T-helper 1 cell (primary cell): ENCODE results near the gene PTPRD.

ENCODE experiments used
- DNase-seq, 5 donors: peaks; one replicate each; pipeline ENCODE4 v3.0.0-alpha.2; 2012 to 2020

The PTPRD gene

DNA sequence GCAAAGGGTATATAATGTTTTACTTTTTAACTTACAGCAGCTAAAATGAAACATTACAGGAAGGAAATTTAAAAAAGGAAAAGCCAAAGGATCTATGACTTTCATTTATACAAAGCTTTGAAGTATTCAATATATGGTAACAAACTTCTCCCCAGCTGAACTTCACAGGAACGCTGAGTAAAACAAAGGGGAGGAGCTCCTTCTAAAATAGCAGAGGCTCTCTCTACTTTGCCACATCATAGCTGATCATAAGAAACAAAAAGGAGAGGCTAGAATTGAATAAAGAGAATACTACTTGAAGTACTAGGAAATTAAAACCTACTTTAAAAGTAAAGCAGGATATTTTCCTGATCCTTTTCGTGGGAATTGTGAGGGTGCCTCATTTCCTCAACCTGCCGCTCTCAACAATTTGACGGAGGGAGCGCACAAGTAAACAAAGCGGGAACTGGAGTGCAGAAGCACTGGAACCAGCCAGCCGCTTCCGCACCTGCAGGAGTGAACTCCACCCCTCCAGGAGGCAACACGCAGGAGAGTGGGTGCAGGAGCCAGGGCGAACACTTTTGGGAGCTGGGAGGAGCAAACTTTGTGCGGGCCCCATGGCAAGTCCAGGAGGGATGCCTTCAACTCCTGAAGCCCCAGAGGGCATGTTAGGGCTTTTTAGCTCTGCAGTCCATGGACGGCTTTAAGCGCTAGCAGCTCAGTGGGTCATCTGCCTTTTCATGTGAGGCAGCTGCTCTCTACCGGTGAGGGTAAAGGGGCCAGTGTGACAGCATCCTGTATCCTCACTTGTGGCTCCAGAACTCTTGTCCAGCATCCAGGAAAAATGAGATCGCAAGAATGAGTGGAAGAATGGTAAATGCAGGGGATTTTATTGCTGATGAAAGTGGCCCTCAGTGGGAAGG lies 757.4 kb downstream of the PTPRD start:
- no peak for DNase-seq

DNA sequence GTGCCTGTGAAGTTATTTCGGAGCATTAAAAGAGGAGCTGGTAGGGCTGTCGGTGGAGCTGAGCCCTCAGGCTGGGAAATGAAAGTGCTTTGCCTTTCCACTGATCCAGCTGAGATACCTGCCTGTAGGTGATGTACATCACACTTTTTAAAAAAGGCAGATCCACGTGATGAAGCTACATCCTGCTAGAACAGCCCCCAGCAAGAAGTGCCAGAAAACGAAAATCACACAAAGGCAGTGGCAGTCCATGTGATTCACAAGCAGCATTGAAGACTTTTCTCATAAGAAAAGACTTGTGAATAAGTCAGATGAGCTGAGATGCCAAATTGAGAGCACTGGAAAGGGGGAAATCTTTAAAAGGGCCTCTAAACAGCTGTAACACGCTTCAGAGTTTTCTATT lies 765.1 kb downstream of the PTPRD start:
- no peak for DNase-seq

DNA sequence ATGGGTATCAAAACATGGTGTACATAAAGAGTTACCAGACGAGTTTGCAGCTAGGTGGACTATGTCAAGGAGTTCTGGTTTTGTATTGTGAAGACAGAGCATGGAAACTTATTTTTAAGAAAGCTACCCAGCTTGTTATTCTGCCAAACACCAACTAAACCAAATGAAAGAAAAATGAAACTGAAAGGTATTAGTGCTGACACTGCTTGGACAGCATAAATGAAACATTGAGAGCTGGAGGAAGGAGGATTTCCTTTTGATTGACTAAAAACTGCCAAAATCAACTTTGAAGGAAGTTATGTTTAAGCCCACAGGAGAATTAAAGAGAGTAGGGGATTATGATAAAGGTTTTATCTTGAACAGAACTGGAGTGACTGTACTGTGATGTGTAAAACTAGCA lies 766.2 kb downstream of the PTPRD start:
- DNase-seq = peak in 1 of 5 donors; percentile 1

DNA sequence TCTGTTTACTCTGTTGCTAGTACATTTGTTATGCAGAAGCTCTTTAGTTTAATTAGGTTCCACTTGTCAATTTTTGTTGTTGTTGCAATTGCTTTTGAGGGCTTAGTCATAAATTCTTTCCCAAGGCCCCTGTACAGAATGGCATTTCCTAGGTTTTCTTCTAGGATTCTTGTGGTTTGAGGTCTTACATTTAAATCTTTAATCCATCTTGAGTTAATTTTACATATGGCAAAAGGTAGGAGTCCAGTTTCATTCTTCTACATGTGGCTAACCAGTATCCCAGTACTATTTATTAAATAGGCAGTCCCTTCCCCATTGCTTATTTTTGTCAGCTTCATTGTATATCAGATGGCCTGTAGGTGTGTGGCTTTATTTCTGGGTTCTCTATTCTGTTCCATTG lies 792.4 kb downstream of the PTPRD start:
- DNase-seq = no peak

DNA sequence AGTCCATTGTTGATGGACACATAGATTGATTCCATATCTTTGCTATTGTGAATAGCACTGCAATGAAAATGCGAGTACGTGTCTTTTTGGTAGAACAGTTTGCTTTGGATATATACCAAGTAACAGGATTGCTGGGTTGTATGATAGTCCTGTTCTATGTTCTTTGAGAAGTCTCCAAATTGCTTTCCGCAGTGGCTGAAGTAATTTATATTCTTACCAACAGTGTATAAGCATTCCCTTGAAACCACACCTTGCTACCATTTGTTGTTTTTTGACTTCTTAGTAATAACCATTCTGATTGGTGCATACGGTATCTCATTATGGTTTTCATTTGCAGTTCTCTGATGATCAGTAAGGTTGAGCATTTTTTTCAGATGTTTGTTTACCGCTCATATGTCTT lies 792.9 kb downstream of the PTPRD start:
- no peak for DNase-seq

DNA sequence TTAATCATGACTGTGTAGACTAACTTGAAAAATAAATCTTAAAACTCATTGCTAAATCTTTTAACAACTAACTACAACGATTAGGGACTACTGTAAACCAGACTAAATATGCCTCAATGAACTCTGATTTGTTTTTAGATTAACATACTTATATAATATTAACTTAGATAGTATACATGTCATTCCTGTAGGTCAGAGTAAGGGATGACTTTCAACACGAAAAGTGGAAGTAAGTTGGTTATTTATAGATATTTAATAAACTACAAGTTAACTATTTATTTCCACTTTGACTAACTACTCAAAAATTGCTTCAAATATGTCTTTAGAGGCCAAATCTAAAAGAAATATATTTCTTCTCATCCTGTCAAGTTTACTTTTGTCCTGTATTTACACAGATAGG lies 795.6 kb downstream of the PTPRD start:
- DNase-seq = no peak

DNA sequence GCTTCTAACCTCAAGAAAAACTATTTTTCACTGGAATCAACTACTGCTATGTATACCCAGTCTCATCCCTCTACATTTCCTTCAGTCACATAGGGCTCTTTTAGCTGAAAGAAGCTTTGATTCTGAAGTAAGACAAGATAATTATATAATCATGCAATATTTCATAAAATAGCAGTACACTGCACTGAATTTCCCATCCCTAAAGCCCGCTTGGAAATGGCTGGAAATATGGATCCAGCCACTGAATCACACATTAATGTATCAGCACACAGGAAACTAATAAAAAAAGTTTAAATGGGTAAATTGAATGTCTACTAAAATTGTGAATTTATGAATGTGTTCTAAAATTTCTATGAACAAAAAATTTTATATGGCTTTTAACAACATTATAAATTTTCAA lies 808.7 kb downstream of the PTPRD start:
- no peak for DNase-seq

DNA sequence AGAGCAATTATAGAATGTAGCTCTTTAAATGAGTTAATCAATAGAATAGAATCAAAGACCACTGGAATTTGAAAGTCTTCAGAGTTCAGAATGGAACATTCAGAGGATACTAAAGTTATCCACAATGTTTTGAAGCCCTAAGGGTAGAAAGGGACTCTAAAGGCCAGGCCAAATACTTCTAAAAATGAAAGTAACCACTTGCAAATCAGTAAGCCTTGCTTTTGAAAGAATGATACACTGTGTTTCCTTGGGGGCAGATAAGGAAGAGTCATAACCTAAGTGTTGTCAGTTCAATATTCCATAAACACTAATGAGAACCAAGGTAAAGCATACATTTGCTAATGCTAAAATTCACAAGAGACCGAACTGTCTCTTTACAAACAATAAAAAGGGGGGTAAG lies 813.5 kb downstream of the PTPRD start:
- DNase-seq = no peak

DNA sequence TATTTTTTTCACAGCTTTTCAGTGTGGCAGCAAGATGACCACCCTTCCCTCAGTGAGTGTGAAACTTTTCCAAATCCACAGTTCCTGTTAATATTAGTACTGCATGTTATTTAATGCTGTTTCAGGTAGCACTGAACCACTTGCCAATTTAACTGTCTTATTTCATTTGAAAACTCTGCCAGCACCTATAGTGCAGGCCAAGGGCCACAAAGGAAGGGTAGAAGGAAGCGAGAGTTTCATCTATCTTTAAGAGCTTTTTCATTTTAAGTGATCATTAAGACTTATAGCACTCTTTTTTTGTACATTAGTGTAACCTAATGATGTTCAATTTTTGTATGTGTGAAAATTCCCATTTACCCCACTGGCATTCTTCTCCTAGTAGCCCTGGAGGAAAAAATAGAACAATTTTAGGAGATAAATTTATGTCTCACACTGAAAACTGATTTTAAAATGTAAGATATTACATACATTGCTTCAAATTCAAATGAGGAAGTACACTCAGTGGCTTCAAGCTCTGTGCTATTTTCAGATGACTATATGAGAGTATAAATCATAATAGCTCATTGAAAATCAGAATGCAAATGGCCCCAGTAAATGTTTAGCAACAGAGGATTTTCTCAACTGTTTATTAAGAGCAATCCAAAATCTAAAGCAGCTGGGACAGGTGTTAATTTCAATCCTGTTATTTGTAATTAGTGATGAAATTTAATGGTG lies 820.5 kb downstream of the PTPRD start:
- DNase-seq = no peak

DNA sequence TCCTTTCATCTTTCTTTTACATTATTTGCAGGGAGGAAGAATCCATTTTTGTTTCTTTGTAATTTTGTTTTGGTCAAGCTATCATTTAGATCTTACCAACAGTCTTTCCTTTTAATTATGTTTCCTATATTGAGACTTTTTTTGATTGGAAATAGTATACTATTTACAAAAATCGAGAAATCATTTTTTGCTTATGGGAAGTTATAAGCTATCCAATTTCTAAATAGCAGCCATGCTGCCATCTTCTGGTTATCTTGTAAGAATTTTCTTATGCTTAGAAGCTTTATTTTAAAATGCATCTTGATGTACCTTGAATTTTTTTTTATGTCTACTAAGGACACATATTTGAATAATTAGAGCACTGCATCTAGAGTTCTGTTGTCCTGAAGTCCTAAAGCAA lies 821.2 kb downstream of the PTPRD start:
- no peak for DNase-seq

DNA sequence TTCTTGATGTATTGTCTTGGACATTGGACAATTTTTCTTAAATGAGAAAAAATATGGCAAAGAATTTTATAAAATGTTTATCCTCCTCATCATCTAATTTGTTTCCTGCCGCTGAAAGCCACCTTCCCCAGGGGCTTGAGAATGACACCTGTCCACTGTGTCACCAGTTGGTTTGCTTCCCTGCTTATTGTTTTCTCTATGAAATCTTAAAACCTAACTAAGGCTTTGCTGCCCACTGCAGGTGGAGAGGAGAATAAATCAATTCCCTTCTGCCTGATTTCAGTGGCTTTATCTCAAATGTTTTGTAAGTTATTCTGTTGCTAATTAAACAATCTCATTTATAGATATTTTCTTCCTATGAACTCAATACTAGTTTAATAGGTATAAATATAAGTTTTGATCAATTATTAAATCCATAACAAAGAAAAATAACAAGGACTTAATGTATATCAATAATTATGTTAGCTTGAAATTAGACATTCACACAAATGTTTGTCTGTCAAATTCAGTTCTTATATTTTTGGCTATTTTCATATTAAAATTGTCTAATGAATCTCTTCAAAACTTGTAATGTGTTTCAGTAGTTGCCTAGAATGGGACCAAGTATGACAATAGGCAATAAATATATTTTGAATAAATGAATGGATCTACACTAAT lies 822.5 kb downstream of the PTPRD start:
- DNase-seq = peak in 1 of 5 donors; percentile 1

DNA sequence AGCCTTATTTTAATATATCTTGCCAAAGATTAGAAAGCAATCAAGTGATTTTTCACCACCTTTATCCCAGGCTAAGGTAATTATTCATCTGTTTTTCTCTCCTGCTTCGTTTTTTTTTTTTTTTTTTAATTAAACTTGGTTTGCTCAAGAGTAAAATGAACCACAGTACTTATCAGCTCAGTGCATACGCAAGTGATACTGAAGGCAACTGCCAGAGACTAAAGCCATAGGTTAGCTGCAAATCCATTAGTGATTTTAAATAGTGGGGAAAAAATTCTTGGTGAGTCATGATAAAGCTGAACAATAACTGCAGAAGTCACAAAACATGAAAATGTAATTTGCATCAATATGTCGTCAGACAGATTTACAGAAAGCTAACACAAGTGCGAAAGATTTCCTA lies 829.1 kb downstream of the PTPRD start:
- DNase-seq = no peak

DNA sequence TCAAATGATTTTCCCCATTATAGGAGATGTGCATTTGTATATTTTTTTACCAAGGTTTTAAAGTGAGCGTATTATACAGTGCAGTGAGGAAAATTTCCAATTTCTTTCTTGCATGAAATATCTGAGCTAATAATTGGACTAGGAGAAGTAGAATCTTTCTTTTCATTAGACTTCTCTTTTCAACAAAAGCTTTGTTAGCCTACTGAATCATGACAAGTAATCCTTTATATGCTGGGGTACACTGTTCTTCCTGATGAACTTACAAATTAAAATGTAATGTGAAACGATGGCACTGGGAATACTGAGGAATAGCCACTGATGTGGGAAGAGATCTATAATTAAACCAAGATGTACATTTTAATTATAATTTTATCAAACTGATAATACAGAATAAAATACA lies 829.6 kb downstream of the PTPRD start:
- DNase-seq = no peak

DNA sequence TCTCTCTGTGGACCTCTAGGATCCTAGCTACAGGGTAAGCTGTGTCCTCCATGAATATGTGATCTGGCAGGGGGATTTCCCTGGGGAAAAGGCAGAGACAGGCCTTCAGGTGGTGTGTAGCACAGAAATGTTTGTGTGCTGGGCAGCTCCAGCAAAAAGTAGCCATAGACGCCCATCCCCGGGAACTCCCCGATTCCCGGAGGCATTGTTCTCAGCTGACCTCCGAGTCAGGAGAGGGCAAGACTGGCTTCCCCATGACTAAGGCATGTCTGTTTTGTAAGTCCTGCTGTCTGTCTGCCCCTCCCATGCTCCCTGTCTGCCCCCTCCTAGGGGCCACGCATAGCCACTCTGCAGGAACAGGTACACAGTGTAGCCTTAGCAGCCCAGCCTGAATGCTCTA lies 834.5 kb downstream of the PTPRD start:
- DNase-seq = no peak

DNA sequence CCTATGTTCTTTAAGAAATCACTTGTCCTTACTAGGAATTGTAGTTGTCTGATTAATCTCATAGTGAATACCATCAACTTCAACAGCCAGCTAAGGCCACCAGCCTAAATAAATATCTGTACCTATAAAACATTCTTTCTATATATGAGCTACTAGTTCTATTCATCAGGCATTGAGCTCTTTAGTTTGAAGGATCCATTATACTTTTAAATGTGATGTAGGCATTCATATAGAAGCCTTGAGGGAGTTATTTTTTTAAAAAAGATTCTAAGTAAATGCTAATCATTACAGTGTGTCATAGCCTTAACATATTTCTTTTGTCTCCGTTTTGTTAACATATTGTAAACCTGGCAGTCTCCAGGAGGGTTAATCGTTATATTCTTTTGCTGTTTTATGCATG lies 838.3 kb downstream of the PTPRD start:
- no peak for DNase-seq

DNA sequence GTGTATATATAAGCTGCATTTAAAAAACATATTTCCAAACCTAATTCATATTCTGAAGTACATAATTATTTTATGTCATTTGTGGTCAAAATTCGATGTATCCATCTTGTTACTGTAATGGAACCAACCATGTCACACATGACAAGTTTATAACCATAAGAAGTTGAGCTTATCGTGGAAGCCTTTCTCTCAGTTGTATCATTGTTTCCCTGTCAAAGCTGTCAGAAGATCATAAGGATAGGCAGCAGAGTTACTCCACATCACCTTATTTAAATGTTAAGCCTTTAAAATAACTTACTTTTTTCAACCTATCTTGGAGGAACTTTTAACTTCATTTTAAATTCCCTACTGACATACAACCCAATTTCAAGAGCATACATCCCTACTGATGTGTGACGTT lies 841.5 kb downstream of the PTPRD start:
- DNase-seq = no peak

DNA sequence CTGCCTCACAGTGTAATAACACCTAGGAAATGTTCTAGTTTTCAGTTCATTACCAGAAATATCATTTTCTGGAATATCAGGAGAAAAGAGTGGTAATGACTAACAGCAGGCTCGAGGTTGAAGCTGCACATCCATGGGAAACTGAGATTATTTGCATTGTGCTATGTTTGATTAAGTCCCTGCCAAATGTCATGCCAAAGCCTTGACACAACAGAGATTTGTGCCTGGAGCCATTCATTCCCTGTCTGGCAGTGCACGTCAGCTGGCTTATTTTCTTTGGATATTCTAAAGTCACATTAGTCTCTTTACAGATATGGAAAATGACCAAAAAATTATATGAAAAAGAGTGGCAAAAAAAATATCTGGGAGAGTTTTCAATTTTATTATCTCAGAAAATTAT lies 848.0 kb downstream of the PTPRD start:
- no peak for DNase-seq

DNA sequence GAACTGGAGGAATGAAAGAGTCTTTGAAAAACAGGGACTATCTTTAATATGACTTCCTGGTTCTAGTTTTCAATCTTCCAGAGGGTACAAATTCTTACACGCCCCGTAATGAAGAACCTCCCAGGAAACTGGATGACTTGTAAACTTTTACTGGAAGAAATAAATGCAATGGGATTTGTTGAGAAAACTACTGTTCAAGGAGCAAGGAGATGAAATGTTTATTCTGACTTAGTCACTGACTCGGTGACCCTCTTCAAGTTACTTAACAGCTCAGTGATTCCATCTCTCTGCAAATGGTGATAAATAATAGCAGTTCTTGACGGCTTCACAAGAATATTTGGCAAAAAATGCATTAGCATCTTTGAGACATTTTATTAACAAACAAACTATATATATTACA lies 858.6 kb downstream of the PTPRD start:
- DNase-seq = no peak

DNA sequence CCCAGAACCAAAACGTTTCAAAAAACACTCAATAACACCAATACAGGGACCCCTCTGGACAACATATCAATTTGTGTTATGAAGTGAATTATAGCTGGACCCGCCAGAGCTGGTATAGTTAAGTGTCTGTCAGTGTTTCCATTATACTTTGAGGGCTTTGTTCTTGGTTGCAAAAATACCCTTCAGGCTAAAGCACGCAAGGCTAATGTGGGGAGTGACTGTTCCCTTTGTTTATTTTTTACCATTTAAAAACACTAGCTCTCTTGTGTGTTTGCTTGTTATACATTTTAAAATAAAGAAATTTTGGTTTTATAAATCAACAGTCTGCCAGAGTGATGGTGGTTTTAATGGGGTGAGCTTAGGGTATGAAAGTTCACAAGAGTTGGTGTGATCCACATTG lies 859.5 kb downstream of the PTPRD start:
- no peak for DNase-seq

DNA sequence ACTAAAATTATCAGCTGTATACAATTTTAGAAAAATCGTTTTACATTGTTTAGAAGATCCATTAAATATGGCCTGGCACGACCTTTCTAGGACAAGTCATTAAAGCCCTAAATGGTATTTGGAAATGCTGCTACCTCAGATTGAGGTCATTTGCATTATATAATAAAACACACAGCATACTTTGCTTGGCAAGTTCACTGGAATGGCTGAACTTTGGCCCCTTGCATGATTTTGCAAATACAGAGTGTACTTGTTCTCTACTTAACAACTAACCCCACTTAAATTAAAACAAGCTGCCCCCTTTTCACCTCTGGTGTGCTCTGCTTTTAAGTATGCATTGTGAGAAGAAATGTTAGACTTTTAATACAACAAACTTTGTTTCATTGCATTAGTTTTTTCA lies 860.1 kb downstream of the PTPRD start:
- no peak for DNase-seq

DNA sequence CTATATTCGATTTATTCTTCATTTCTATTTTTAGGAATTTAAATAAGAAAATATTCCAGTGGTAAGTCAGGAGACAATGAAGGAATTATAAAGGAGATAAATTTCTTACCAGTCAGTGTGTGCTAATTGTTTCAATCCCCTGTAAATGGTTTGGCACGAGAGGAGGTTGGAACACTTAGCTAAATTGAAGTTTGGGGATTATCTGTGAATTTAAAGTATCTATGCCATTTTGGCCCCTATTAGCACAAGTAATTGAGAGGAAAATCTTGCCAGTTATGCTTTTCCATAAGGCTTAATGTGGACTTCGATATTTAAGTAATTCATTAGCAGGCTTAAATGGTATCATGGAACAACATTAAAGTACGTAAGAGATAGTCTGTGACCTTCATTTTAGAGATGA lies 860.8 kb downstream of the PTPRD start:
- no peak for DNase-seq

DNA sequence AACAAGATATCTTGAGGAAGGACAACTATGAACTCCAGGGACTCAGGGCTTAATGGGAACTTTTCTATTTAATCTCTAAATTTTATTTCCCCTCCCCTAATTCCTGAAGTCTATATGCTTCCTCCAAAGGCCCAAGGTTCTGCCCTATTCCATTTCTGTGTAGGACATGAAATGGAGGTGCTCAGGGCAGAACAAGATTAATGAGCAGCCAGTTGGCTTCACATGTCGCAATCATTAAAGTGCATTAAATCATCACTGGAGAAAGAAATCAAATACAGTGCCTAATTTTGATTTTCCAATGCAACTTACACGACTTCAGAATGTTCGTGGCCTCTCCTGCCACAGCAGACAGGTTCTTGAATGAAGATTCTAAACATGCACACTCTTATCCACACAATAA lies 862.1 kb downstream of the PTPRD start:
- DNase-seq = no peak

DNA sequence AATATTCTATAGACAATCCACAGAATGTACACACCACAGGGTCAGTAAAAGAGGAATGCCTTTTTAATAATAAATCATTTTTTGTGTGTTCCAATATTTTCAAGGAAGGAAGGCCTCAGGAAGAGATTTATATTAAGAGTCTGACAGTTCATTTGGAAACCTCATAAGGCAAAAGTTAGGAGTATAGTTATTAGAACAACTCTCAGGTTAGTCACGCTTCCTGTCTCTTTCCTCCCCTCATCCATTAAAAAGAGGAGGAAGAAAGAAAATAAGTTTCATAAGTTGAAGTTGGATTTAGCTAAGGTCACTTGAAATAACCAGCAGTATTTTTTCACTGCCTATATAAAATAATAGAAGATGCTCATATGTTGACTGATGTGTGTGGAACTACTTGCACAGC lies 863.2 kb downstream of the PTPRD start:
- no peak for DNase-seq

DNA sequence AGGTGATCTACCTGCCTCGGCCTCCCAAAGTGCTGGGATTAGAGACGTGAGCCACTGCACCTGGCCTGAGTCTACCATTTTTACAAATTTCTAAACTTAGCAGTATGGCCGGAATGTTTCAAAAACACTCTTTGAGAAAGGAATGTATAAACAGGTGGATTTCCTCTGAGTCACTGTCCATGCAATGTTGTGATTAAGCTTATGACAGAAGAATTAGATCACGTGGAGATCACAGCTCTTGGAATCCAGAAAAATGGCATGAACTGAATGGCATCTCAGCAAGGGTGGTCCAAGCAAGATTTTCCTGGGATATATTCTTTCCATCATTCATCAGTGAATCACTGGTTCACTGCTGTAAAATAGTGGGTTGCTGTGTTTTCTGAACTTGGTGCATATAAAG lies 865.0 kb downstream of the PTPRD start:
- DNase-seq = no peak
